HepG2 (cell line): ENCODE measurements around the gene WDR26. TPM values are rescaled to one million over a fixed set of nuclear protein-coding genes. Genes with fewer than 3 reads are reported as not detected.
A peak's percentile ranks its signal among the peaks of the same experiment; 100 is the strongest.

Source experiments
- ATAC-seq: fragments of 200-7000 bp; cut with Tn5 transposase; 3 replicates; pipeline ENCODE4 v1.9.1; 2020; ENCODE audit warnings: mild to moderate bottlenecking, moderate library complexity
- BruUV-seq: library from RNA; stranded (reverse); fragments of 400-500 nt; replicated peaks from 2 replicates; lab custom pipeline; 2021; lab: Mats Ljungman, UMichigan
- CTCF ChIA-PET: fragments of 300-600 bp; formaldehyde crosslinking; extraction: SDS; loops from one replicate; lab custom pipeline; 2021; ENCODE audit warnings: low total read pairs, inconsistent platforms, low intra/inter-chr PET ratio; lab: Yijun Ruan, JAX
- POLR2A ChIA-PET: fragments of 350-600 bp; sonication (Branson Sonifier 250); formaldehyde crosslinking; loops from one replicate; lab custom pipeline; 2020; ENCODE audit warnings: antibody characterized with exemption, inconsistent platforms; lab: Yijun Ruan, JAX
- DNase-seq: peaks from one replicate; pipeline ENCODE4 v3.0.0-alpha.2; 2015; ENCODE audit warnings: low spot score
- FAIRE-seq: peaks from 3 replicates; lab custom pipeline; 2011; peaks lifted over from hg19 to GRCh38; lab: Jason Lieb, UNC
- H2AFZ ChIP-seq: one replicate; pipeline ENCODE4 v1.6.1; 2011; ENCODE audit warnings: low read length, inconsistent platforms
- H3K27ac ChIP-seq: fragments of 300-600 bp; 3 replicates; pipeline ENCODE4 v1.8.0; 2011; ENCODE audit warnings: mixed run types, mild to moderate bottlenecking, mixed read lengths, low read length, inconsistent platforms; ENCODE audit not compliant: insufficient read depth; ENCODE audit errors: extremely low read length
- H3K27me3 ChIP-seq, 2 experiments: fragments of 200-600 bp in 1 of 2; 2 replicates in 1 of 2; 3 replicates in 1 of 2; pipeline versions ENCODE4 v1.6.0 to v1.8.0; 2011; ENCODE audit warnings: low read length in 2 of 2, mild to moderate bottlenecking in 2 of 2, moderate library complexity in 2 of 2, inconsistent platforms in 1 of 2; ENCODE audit not compliant: insufficient read depth in 2 of 2, control insufficient read depth in 1 of 2
- H3K36me3 ChIP-seq, 2 experiments: fragments of 200-600 bp in 1 of 2; replicated peaks in 1 of 2; 2 replicates in 1 of 2; 3 replicates in 1 of 2; pipeline versions ENCODE4 v1.5.1 to v1.8.0; 2011; ENCODE audit warnings: low read length in 2 of 2, inconsistent platforms in 1 of 2; ENCODE audit not compliant: insufficient read depth in 2 of 2, control insufficient read depth in 1 of 2
- H3K4me1 ChIP-seq: 2 replicates; pipeline ENCODE4 v1.5.1; 2012; ENCODE audit warnings: low read length, inconsistent platforms; ENCODE audit not compliant: insufficient read depth
- H3K4me2 ChIP-seq: 2 replicates; pipeline ENCODE4 v1.6.0; 2011; ENCODE audit warnings: low read depth, low read length, inconsistent platforms
- H3K4me3 ChIP-seq, 3 experiments: fragments of 200-600 bp in 1 of 3; sonication (generic), shearing (Covaris generic) in 1 of 3; replicated peaks in 1 of 3; 2 replicates each; pipeline ENCODE4 v1.5.1; 2011 to 2016; ENCODE audit warnings: low read length in 3 of 3, inconsistent platforms in 2 of 3, low read depth in 2 of 3, mild to moderate bottlenecking in 2 of 3, control low read depth in 1 of 3, mixed read lengths in 1 of 3; ENCODE audit not compliant: insufficient read depth in 1 of 3
- H3K79me2 ChIP-seq: one replicate; pipeline ENCODE4 v1.6.1; 2011; ENCODE audit warnings: low read length, inconsistent platforms; ENCODE audit not compliant: insufficient read depth
- H3K9ac ChIP-seq: 2 replicates; pipeline ENCODE4 v1.6.0; 2011; ENCODE audit warnings: mild to moderate bottlenecking, low read depth, low read length, inconsistent platforms; ENCODE audit not compliant: insufficient read depth
- H3K9me3 ChIP-seq: 2 replicates; pipeline ENCODE4 v1.5.1; 2012; ENCODE audit warnings: mild to moderate bottlenecking, low read length
- H4K20me1 ChIP-seq: 2 replicates; pipeline ENCODE4 v1.6.0; 2011; ENCODE audit warnings: inconsistent platforms, mild to moderate bottlenecking, low read length, moderate library complexity; ENCODE audit not compliant: insufficient read depth
- FOSL2 ChIP-seq: sonication (generic); formaldehyde crosslinking; IDR thresholded peaks from 2 replicates; pipeline ENCODE4 v1.4.0; 2020; ENCODE audit warnings: missing genetic modification reagents
- FOXA3 ChIP-seq: IDR thresholded peaks from 2 replicates; pipeline ENCODE4 v1.6.1; 2016; ENCODE audit warnings: missing genetic modification reagents, missing compliant biosample characterization
- GATAD2A ChIP-seq: IDR thresholded peaks from 2 replicates; pipeline ENCODE4 v1.6.1; 2016
- IKZF5 ChIP-seq: IDR thresholded peaks from 2 replicates; pipeline ENCODE4 v1.6.1; 2018; ENCODE audit warnings: missing genetic modification reagents, mild to moderate bottlenecking, missing compliant biosample characterization
- JUN ChIP-seq: sonication (generic); formaldehyde crosslinking; IDR thresholded peaks from 2 replicates; pipeline ENCODE4 v1.4.0; 2020; ENCODE audit warnings: mild to moderate bottlenecking, missing genetic modification reagents
- MIXL1 ChIP-seq: IDR thresholded peaks from 2 replicates; pipeline ENCODE4 v1.6.1; 2016
- MXD4 ChIP-seq: IDR thresholded peaks from 2 replicates; pipeline ENCODE4 v1.6.1; 2016; ENCODE audit warnings: mild to moderate bottlenecking, missing biosample characterization, missing genetic modification reagents
- NFRKB ChIP-seq: fragments of 450-650 bp; IDR thresholded peaks from 2 replicates; pipeline ENCODE4 v1.6.1; 2017
- PATZ1 ChIP-seq: sonication (generic); formaldehyde crosslinking; IDR thresholded peaks from 2 replicates; pipeline ENCODE4 v1.4.0; 2020; ENCODE audit warnings: missing genetic modification reagents
- SOX5 ChIP-seq: IDR thresholded peaks from 2 replicates; pipeline ENCODE4 v1.6.1; 2016; ENCODE audit warnings: borderline replicate concordance
- SOX6 ChIP-seq, 2 experiments: fragments of 450-650 bp in 1 of 2; sonication (generic) in 1 of 2; formaldehyde crosslinking in 1 of 2; IDR thresholded peaks; 2 replicates each; pipeline versions ENCODE4 v1.4.0 to v1.6.1; 2017 to 2020; ENCODE audit warnings: antibody characterized with exemption in 1 of 2, mild to moderate bottlenecking in 1 of 2, missing genetic modification reagents in 1 of 2
- TGIF2 ChIP-seq: IDR thresholded peaks from 2 replicates; pipeline ENCODE4 v1.6.1; 2016; ENCODE audit warnings: control low read depth, missing compliant biosample characterization
- ZFY ChIP-seq: sonication (generic); formaldehyde crosslinking; IDR thresholded peaks from 2 replicates; pipeline ENCODE4 v1.4.0; 2020; ENCODE audit warnings: missing genetic modification reagents
- ZNF317 ChIP-seq: sonication (generic); formaldehyde crosslinking; IDR thresholded peaks from 2 replicates; pipeline ENCODE4 v1.5.0; 2020; ENCODE audit warnings: mild to moderate bottlenecking, missing genetic modification reagents
- ZNF605 ChIP-seq: sonication (generic); formaldehyde crosslinking; IDR thresholded peaks from 2 replicates; pipeline ENCODE4 v1.8.0; 2022; ENCODE audit warnings: mild to moderate bottlenecking, missing genetic modification reagents
- ZNF614 ChIP-seq: IDR thresholded peaks from 2 replicates; pipeline ENCODE4 v1.6.1; 2018; ENCODE audit warnings: missing biosample characterization, missing genetic modification reagents, inconsistent platforms, borderline replicate concordance
- ZNF615 ChIP-seq: sonication (generic); formaldehyde crosslinking; IDR thresholded peaks from 2 replicates; pipeline ENCODE4 v1.5.0; 2020; ENCODE audit warnings: mild to moderate bottlenecking, missing genetic modification reagents, borderline replicate concordance
- ZNF713 ChIP-seq: sonication (generic); formaldehyde crosslinking; IDR thresholded peaks from 2 replicates; pipeline ENCODE4 v1.4.0; 2020; ENCODE audit warnings: mild to moderate bottlenecking, missing genetic modification reagents
- ZNF749 ChIP-seq: sonication (generic); formaldehyde crosslinking; IDR thresholded peaks from 2 replicates; pipeline ENCODE4 v1.8.0; 2022; ENCODE audit warnings: mild to moderate bottlenecking, missing genetic modification reagents, moderate library complexity, borderline replicate concordance
- WGBS: methylation state at CpG from one replicate; pipeline ENCODE4 v1.1.6; 2017; ENCODE audit warnings: low lambda C conversion rate; 5-methylcytosine and 5-hydroxymethylcytosine counted together
- in situ Hi-C: cut with HindIII; loops from 2 replicates; pipeline ENCODE4 v1.10.0; 2017; ENCODE audit warnings: low pct_unique_long_range_greater_than_20kb; ENCODE audit not compliant: extremely low pct_ligation_motif_present
- intact Hi-C: fragments of 100-400 bp; cut with micrococcal nuclease; formaldehyde crosslinking; loops from one replicate; pipeline ENCODE4 v1.10.0; 2022; ENCODE audit not compliant: unreplicated experiment
- polyA plus RNA-seq, 8 experiments: library from polyadenylated mRNA; depleted of rRNA in 3 of 8; stranded (reverse) in 7 of 8; unstranded in 1 of 8; fragments of >200 nt; fragmentation: Illumina TruSeq in 4 of 8; extraction: Trizol in 4 of 8; gene quantifications; 2 replicates each; pipeline versions ENCODE4 v1.2.1 to v1.2.3, GENCODE V29; 2011 to 2016; ENCODE audit warnings: low read depth in 4 of 8, missing spikeins in 1 of 8, mixed read lengths in 1 of 8; ENCODE audit not compliant: insufficient read depth in 1 of 8
- total RNA-seq, 5 experiments: library from RNA; depleted of rRNA; stranded (reverse); fragments of >200 nt; fragmentation: Illumina TruSeq; extraction: Trizol; gene quantifications; 2 replicates each; pipeline ENCODE4 v1.2.3, GENCODE V29; 2016; ENCODE audit warnings: low read depth in 1 of 5
- TF ChIP-seq, protein P1 (sequence below): IDR thresholded peaks from 2 replicates; pipeline ENCODE4 v1.6.1; 2016
- TF ChIP-seq, protein P2 (sequence below): IDR thresholded peaks from 2 replicates; pipeline ENCODE4 v1.6.1; 2012; ENCODE audit warnings: inconsistent platforms
- TF ChIP-seq, protein P3 (sequence below): sonication (generic); formaldehyde crosslinking; IDR thresholded peaks from 2 replicates; pipeline ENCODE4 v1.8.1; 2023; ENCODE audit warnings: mild to moderate bottlenecking, inconsistent platforms, moderate library complexity, missing genetic modification reagents, borderline replicate concordance

The WDR26 gene
- total and polyA plus RNA-seq, 2 of the 13 experiments (the other 11 are each of a cell fraction or from before 2014, with no cell fraction given): 13.2 to 23.7 TPM

- Histone ChIP-seq H3K79me2 (peaks cover 16% of the 10 kb centered on the region), H3K9me3 (no peaks in the 10 kb centered on the region), H3K9ac (peak overlapping the region; percentile 35; the same call in 1 of the 2 replicates), H2AFZ (no peak overlapping the region), H3K27me3 (no peaks in the 10 kb centered on the region; a peak in 1 of 5 replicates), H4K20me1 (no peaks in the 10 kb centered on the region), H3K36me3 (no peaks in the 10 kb centered on the region), H3K27ac (peak overlapping the region; percentile 57), H3K4me1 (peaks cover 35% of the 10 kb centered on the region), H3K4me3 (peak overlapping the region in 1 of 3 experiments; percentile 17; a peak in 1 of 6 replicates), H3K4me2 (peak overlapping the region; percentile 63)
- in situ Hi-C loops: no loop called here
- peak; percentile 91 for DNase-seq
- FAIRE-seq: peak; percentile 67
- 15% methylated on average over 7 of the region's 7 CpGs for WGBS
- peak; percentile 81 for ATAC-seq
- intact Hi-C loops: loop anchor here (2.0 kb wide), 1 partner anchor 18 kb away; no protein-coding TSS in a partner anchor
- ChIA-PET POLR2A (interaction anchor here (0.7 to 0.9 kb wide), 2 partner anchors 9 to 16 kb away, joined by 3 to 4 read pairs; no protein-coding TSS in a partner anchor), CTCF (no interaction called here)
- BruUV-seq: no TSS peak
- TF ChIP-seq, protein P1, sequence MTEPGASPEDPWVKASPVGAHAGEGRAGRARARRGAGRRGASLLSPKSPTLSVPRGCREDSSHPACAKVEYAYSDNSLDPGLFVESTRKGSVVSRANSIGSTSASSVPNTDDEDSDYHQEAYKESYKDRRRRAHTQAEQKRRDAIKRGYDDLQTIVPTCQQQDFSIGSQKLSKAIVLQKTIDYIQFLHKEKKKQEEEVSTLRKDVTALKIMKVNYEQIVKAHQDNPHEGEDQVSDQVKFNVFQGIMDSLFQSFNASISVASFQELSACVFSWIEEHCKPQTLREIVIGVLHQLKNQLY: no peak
- TF ChIP-seq ZNF317 (CRISPR knock-in tag) (peak; percentile 97), ZFY (CRISPR knock-in tag) (no peak), FOSL2 (CRISPR knock-in tag) (peak; percentile 62), SOX6 (IDR thresholded peaks at IDR 0.05) (no peak), SOX6 (CRISPR knock-in tag; IDR thresholded peaks at IDR 0.05) (peak; percentile 55), MXD4 (CRISPR knock-in tag) (0 out of 2 replicates have a peak, but pooled peaks have one; percentile 27), ZNF713 (CRISPR knock-in tag) (no peak), GATAD2A (CRISPR knock-in tag) (peak; percentile 47; the same call in 1 of the 2 replicates), JUN (CRISPR knock-in tag) (0 out of 2 replicates have a peak, but pooled peaks have one; percentile 72), NFRKB (no peak), IKZF5 (peak; percentile 46; the same call in 1 of the 2 replicates), ZNF614 (CRISPR knock-in tag) (peak; percentile 44; the same call in 1 of the 2 replicates), SOX5 (peak; percentile 42; the same call in 1 of the 2 replicates), MIXL1 (CRISPR knock-in tag) (0 out of 2 replicates have a peak, but pooled peaks have one; percentile 15), FOXA3 (CRISPR knock-in tag) (peak; percentile 71), ZNF615 (CRISPR knock-in tag) (no peak), ZNF605 (CRISPR knock-in tag) (no peak), ZNF749 (CRISPR knock-in tag) (no peak), PATZ1 (CRISPR knock-in tag) (peak; percentile 35; the same call in 1 of the 2 replicates), TGIF2 (peak; percentile 58; the same call in 1 of the 2 replicates)
- TF ChIP-seq, protein P2, sequence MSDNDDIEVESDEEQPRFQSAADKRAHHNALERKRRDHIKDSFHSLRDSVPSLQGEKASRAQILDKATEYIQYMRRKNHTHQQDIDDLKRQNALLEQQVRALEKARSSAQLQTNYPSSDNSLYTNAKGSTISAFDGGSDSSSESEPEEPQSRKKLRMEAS: 0 out of 2 replicates have a peak, but pooled peaks have one; percentile 23
- TF ChIP-seq, protein P3, sequence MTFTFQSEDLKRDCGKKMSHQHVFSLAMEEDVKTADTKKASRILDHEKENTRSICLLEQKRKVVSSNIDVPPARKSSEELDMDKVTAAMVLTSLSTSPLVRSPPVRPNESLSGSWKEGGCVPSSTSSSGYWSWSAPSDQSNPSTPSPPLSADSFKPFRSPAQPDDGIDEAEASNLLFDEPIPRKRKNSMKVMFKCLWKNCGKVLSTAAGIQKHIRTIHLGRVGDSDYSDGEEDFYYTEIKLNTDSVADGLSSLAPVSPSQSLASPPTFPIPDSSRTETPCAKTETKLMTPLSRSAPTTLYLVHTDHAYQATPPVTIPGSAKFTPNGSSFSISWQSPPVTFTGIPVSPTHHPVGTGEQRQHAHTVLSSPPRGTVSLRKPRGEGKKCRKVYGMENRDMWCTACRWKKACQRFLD: no peak
Measured at GRCh38 chr1:224438989-224439388, 4.4 kb upstream of the WDR26 start.
